H9 (cell line): ENCODE results near the gene KRT9. TPM values are rescaled to one million over a fixed set of nuclear protein-coding genes. Genes with fewer than 3 reads are reported as not detected.

Experiments
- DNase-seq: peaks from one replicate; pipeline ENCODE4 v3.0.0-alpha.2; 2017
- H2AFZ ChIP-seq: one replicate; pipeline ENCODE4 v1.6.1; 2013; ENCODE audit warnings: mild to moderate bottlenecking, low read length, control low read depth, moderate library complexity
- H2AK5ac ChIP-seq: 2 replicates; pipeline ENCODE4 v1.6.1; 2013; ENCODE audit warnings: low read length, control low read depth, mixed read lengths; ENCODE audit not compliant: insufficient read length
- H2BK120ac ChIP-seq: one replicate; pipeline ENCODE4 v1.6.1; 2013; ENCODE audit warnings: low read depth, mild to moderate bottlenecking, low read length, control low read depth, inconsistent platforms; ENCODE audit not compliant: poor library complexity, severe bottlenecking
- H2BK12ac ChIP-seq: 2 replicates; pipeline ENCODE4 v1.6.1; 2013; ENCODE audit warnings: low read length, control low read depth, mixed read lengths, low read depth; ENCODE audit not compliant: insufficient read length
- H2BK15ac ChIP-seq: 2 replicates; pipeline ENCODE4 v1.6.1; 2013; ENCODE audit warnings: low read depth, low read length, control low read depth
- H2BK20ac ChIP-seq: one replicate; pipeline ENCODE4 v1.6.1; 2013; ENCODE audit warnings: low read depth, mild to moderate bottlenecking, low read length, control low read depth, inconsistent platforms; ENCODE audit not compliant: poor library complexity, severe bottlenecking
- H2BK5ac ChIP-seq: 2 replicates; pipeline ENCODE4 v1.6.1; 2013; ENCODE audit warnings: low read length, control low read depth, mixed read lengths; ENCODE audit not compliant: insufficient read length
- H3K14ac ChIP-seq: 2 replicates; pipeline ENCODE4 v1.6.1; 2013; ENCODE audit warnings: low read length, control low read depth; ENCODE audit not compliant: insufficient read depth
- H3K18ac ChIP-seq: 2 replicates; pipeline ENCODE4 v1.6.1; 2013; ENCODE audit warnings: low read depth, mild to moderate bottlenecking, mixed read lengths, low read length, control low read depth; ENCODE audit not compliant: insufficient read length
- H3K23ac ChIP-seq: 2 replicates; pipeline ENCODE4 v1.6.1; 2013; ENCODE audit warnings: low read length, control low read depth, mixed read lengths, low read depth; ENCODE audit not compliant: insufficient read length
- H3K23me2 ChIP-seq: 2 replicates; pipeline ENCODE4 v1.6.1; 2013; ENCODE audit warnings: low read depth, mild to moderate bottlenecking, mixed read lengths, low read length, control low read depth; ENCODE audit not compliant: insufficient read length, poor library complexity, severe bottlenecking
- H3K27ac ChIP-seq: 2 replicates; pipeline ENCODE4 v1.5.1; 2013; ENCODE audit warnings: low read length, control low read depth, mixed read lengths, low read depth; ENCODE audit not compliant: insufficient read length
- H3K27me3 ChIP-seq: 2 replicates; pipeline ENCODE4 v1.6.1; 2013; ENCODE audit warnings: low read length, control low read depth, inconsistent platforms; ENCODE audit not compliant: insufficient read depth
- H3K4ac ChIP-seq: 2 replicates; pipeline ENCODE4 v1.6.1; 2013; ENCODE audit warnings: low read depth, mild to moderate bottlenecking, control low read depth, inconsistent platforms, low read length, moderate library complexity
- H3K4me1 ChIP-seq: 2 replicates; pipeline ENCODE4 v1.6.1; 2013; ENCODE audit warnings: low read length, control low read depth, inconsistent platforms; ENCODE audit not compliant: insufficient read depth
- H3K4me2 ChIP-seq: 2 replicates; pipeline ENCODE4 v1.6.1; 2013; ENCODE audit warnings: low read length, control low read depth, mixed read lengths; ENCODE audit not compliant: insufficient read length, insufficient read depth
- H3K56ac ChIP-seq: 2 replicates; pipeline ENCODE4 v1.6.1; 2013; ENCODE audit warnings: low read depth, mild to moderate bottlenecking, mixed read lengths, low read length, control low read depth; ENCODE audit not compliant: insufficient read length
- H3K79me1 ChIP-seq: 2 replicates; pipeline ENCODE4 v1.6.1; 2013; ENCODE audit warnings: low read depth, mild to moderate bottlenecking, moderate library complexity, low read length, control low read depth, inconsistent platforms; ENCODE audit not compliant: insufficient read depth, poor library complexity, severe bottlenecking
- H3K79me2 ChIP-seq: 2 replicates; pipeline ENCODE4 v1.6.1; 2013; ENCODE audit warnings: low read length, control low read depth, inconsistent platforms; ENCODE audit not compliant: insufficient read depth
- H3K9ac ChIP-seq: 2 replicates; pipeline ENCODE4 v1.6.1; 2013; ENCODE audit warnings: low read length, control low read depth, mixed read lengths; ENCODE audit not compliant: insufficient read length; ENCODE audit errors: extremely low read depth
- H3K9me3 ChIP-seq: one replicate; pipeline ENCODE4 v1.6.1; 2013; ENCODE audit warnings: low read depth, low read length, inconsistent platforms; ENCODE audit not compliant: control insufficient read depth
- H3T11ph ChIP-seq: one replicate; pipeline ENCODE4 v1.6.1; 2013; ENCODE audit warnings: mild to moderate bottlenecking, low read length, control low read depth, inconsistent platforms
- H4K20me1 ChIP-seq: one replicate; pipeline ENCODE4 v1.6.1; 2013; ENCODE audit not compliant: control insufficient read depth, insufficient read length, insufficient read depth
- H4K5ac ChIP-seq: 2 replicates; pipeline ENCODE4 v1.6.1; 2013; ENCODE audit warnings: low read depth, mild to moderate bottlenecking, mixed read lengths, low read length, control low read depth; ENCODE audit not compliant: insufficient read length
- H4K8ac ChIP-seq: replicated peaks from 2 replicates; pipeline ENCODE4 v1.6.1; 2013; ENCODE audit warnings: low read length, control low read depth, mixed read lengths, low read depth; ENCODE audit not compliant: insufficient read length
- H4K91ac ChIP-seq: 2 replicates; pipeline ENCODE4 v1.6.1; 2013; ENCODE audit warnings: low read depth, mild to moderate bottlenecking, moderate library complexity, mixed read lengths, low read length, control low read depth; ENCODE audit not compliant: insufficient read length
- H3K27ac Mint-ChIP-seq, 3 experiments: 2 replicates in 2 of 3; 3 replicates in 1 of 3; pipeline ENCODE4 v1.8.0; 2020 to 2021; ENCODE audit warnings: mixed read lengths in 3 of 3, mild to moderate bottlenecking in 1 of 3, moderate library complexity in 1 of 3
- H3K27me3 Mint-ChIP-seq: 2 replicates; pipeline ENCODE4 v1.8.0; 2021; ENCODE audit warnings: low read depth, mild to moderate bottlenecking, moderate library complexity, mixed read lengths
- H3K36me3 Mint-ChIP-seq, 3 experiments: 2 replicates in 2 of 3; 3 replicates in 1 of 3; pipeline ENCODE4 v1.8.0; 2020 to 2021; ENCODE audit warnings: low read depth in 3 of 3, mixed read lengths in 3 of 3; ENCODE audit not compliant: insufficient read depth in 1 of 3
- H3K4me1 Mint-ChIP-seq, 2 experiments: 2 replicates each; pipeline ENCODE4 v1.8.0; 2020; ENCODE audit warnings: mixed read lengths in 2 of 2
- H3K4me3 Mint-ChIP-seq, 2 experiments: 2 replicates in 1 of 2; 3 replicates in 1 of 2; pipeline ENCODE4 v1.8.0; 2020 to 2021; ENCODE audit warnings: mild to moderate bottlenecking in 2 of 2, mixed read lengths in 2 of 2, moderate library complexity in 1 of 2
- H3K9me3 Mint-ChIP-seq, 2 experiments: 2 replicates in 1 of 2; 3 replicates in 1 of 2; pipeline ENCODE4 v1.8.0; 2020; ENCODE audit warnings: mild to moderate bottlenecking in 2 of 2, mixed read lengths in 2 of 2, moderate library complexity in 1 of 2
- CTCF ChIP-seq: fragments of 200-600 bp; sonication (generic); conservative IDR thresholded peaks from 3 replicates; pipeline ENCODE4 v1.8.0; 2021; ENCODE audit warnings: antibody characterized with exemption, mild to moderate bottlenecking
- WGBS: extraction: QIAGEN DNeasy Blood & Tissue Kit; methylation state at CpG from one replicate; pipeline ENCODE4 v1.1.7; 2013; ENCODE audit warnings: missing lambda C conversion rate, low lambda C conversion rate, mixed read lengths; ENCODE audit not compliant: insufficient read length; ENCODE audit errors: extremely low coverage; 5-methylcytosine and 5-hydroxymethylcytosine counted together
- total RNA-seq: library from RNA; stranded (reverse); gene quantifications from 2 replicates; pipeline ENCODE4 v1.2.1, GENCODE V29; 2021

Gene KRT9
- total RNA-seq, 1 experiment from 2014 or later = not detected

GRCh38 chr17:41567317-41567716 lies 4.5 kb downstream of the KRT9 start:
- H3K27ac ChIP-seq = no peak overlapping the region
- H2BK12ac ChIP-seq = no peak overlapping the region
- no peaks in the 10 kb centered on the region for H3K9me3 ChIP-seq
- no peaks in the 10 kb centered on the region for H3K79me1 ChIP-seq
- H3K4me1 ChIP-seq = no peaks in the 10 kb centered on the region
- no peak overlapping the region for H2BK120ac ChIP-seq
- H2AFZ ChIP-seq = no peak overlapping the region
- DNase-seq = no peak
- peaks cover 6 to 8% of the 10 kb centered on the region in 2 experiments; a peak in 3 of 4 replicates for H3K4me1 Mint-ChIP-seq
- H2AK5ac ChIP-seq = no peak overlapping the region
- no peak overlapping the region for H3T11ph ChIP-seq
- no peaks in the 10 kb centered on the region; a peak in 1 of 5 replicates for H3K9me3 Mint-ChIP-seq
- no peak overlapping the region; a peak in 1 of 7 replicates for H3K27ac Mint-ChIP-seq
- no CpG with 5 or more reads among the region's 6 CpGs for WGBS
- TF ChIP-seq CTCF = no peak
- H4K20me1 ChIP-seq = no peaks in the 10 kb centered on the region
- no peak overlapping the region for H3K14ac ChIP-seq
- H2BK20ac ChIP-seq = no peak overlapping the region
- no peak overlapping the region for H3K4ac ChIP-seq
- no peak overlapping the region for H3K56ac ChIP-seq
- H4K8ac ChIP-seq = no peak overlapping the region
- H4K5ac ChIP-seq = no peak overlapping the region
- H3K23me2 ChIP-seq = no peaks in the 10 kb centered on the region
- H3K36me3 Mint-ChIP-seq = no peaks in the 10 kb centered on the region; a peak in 1 of 7 replicates
- no peak overlapping the region for H2BK5ac ChIP-seq
- H3K4me2 ChIP-seq = no peak overlapping the region
- no peak overlapping the region for H2BK15ac ChIP-seq
- H3K9ac ChIP-seq = no peak overlapping the region
- H3K27me3 Mint-ChIP-seq = peaks cover 60% of the 10 kb centered on the region
- H3K4me3 Mint-ChIP-seq = no peak overlapping the region
- H3K18ac ChIP-seq = no peak overlapping the region
- H3K27me3 ChIP-seq = no peaks in the 10 kb centered on the region
- H3K79me2 ChIP-seq = no peaks in the 10 kb centered on the region
- H4K91ac ChIP-seq = no peak overlapping the region
- H3K23ac ChIP-seq = no peak overlapping the region
